GM18505 (cell line): ENCODE measurements around the gene CRYBA2.

Experiments
- ATAC-seq: cut with Tn5 transposase; IDR thresholded peaks from one replicate; pipeline ENCODE4 v1.9.1; 2021; ENCODE audit not compliant: unreplicated experiment
- POLR2A ChIP-seq: IDR thresholded peaks from 4 replicates; pipeline ENCODE4 v1.6.1; 2011; ENCODE audit warnings: borderline replicate concordance; ENCODE audit not compliant: insufficient read depth, insufficient read length; ENCODE audit errors: extremely low read depth

Gene CRYBA2

DNA sequence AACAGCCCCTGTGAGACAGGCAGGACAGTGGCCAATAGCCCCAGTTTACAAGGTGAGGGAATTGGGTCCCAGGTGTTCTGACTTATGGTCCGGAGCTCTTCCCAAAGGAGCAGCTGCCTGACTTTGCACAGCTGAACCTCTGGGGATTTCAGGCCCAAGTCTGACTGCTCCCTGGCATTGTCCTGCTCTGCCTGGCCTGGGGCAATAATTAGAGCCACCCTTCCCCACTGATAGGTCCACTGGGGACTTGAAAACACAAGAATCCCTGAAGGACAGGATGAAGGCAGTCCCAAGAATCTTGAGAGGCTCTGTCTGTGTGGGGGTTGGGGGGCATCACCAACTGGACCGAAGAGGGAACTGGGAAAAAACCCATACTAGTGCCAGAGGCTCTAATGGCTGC is 4.6 kb downstream of the CRYBA2 start:
- no peak for TF ChIP-seq POLR2A
- ATAC-seq: no peak

GRCh38 chr2:218988164-218988563 is 5.1 kb downstream of the CRYBA2 start:
- no peak for TF ChIP-seq POLR2A

GRCh38 chr2:218986148-218986761 is 7.0 kb downstream of the CRYBA2 start:
- no peak for ATAC-seq
- no peak for TF ChIP-seq POLR2A

More at GRCh38 chr2:218988164-218988563, 5.1 kb downstream of the CRYBA2 start:
- ATAC-seq: no peak

DNA sequence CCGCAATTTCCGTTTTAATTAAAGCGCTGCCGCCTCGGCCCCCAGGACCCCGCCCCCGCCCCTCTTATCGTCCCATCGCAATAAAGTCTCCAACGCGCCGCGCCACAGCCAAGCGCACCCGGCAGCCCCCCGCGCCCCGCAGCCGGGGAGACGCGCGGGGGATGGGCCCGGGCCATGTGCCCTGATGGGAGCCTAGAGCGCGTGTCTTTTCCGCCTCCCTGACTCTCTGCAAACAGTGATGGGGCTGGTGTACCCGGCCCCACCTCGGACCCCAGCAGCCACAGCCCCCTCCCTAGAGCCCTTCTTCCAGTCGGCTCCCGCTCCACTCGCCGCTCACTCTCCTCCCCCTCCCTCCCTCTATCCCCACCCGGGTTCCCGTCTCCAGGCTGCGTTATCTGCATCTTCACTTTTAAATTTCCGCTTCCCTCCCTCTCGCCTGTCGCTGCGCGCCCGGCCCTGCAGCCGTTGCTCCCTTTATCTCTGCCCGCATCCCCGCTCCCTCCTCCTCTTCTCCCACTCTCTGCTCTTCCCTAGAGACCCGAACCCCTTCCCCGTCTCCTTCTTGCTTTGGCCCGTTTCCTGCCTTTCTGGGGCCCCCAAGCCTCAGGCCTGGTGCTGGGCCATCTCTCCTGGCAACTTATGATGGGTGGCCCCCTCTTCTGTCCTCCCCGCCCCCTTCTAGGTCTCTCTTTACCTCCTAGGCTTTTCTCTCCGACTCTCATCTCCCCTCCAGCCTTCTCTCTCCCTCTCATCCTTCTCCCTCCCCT is 7.7 kb downstream of the CRYBA2 start:
- no peak for ATAC-seq
- no peak for TF ChIP-seq POLR2A

DNA sequence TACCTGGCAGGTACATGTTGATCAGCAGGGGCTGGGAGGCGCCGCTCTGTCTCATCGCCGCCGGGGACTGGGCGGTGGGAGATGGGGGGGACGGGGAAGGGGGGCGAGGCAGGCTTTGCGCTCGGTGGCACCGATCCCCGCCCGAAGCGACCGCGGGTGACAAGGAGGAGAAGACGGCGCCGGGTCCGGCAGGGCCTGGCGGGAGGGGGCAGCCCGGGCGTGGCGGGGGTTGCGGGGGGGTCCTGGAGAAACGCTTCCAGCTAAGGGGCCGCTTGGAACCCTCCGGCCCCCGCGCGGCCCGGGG is 8.2 kb downstream of the CRYBA2 start, which contains the start of gene FEV:
TSS of gene FEV (minus strand) at position 164 of the 304 bp plus-strand sequence. CDS start at position 55, 109 bp downstream.
- TF ChIP-seq POLR2A: no peak
- ATAC-seq: no peak

DNA sequence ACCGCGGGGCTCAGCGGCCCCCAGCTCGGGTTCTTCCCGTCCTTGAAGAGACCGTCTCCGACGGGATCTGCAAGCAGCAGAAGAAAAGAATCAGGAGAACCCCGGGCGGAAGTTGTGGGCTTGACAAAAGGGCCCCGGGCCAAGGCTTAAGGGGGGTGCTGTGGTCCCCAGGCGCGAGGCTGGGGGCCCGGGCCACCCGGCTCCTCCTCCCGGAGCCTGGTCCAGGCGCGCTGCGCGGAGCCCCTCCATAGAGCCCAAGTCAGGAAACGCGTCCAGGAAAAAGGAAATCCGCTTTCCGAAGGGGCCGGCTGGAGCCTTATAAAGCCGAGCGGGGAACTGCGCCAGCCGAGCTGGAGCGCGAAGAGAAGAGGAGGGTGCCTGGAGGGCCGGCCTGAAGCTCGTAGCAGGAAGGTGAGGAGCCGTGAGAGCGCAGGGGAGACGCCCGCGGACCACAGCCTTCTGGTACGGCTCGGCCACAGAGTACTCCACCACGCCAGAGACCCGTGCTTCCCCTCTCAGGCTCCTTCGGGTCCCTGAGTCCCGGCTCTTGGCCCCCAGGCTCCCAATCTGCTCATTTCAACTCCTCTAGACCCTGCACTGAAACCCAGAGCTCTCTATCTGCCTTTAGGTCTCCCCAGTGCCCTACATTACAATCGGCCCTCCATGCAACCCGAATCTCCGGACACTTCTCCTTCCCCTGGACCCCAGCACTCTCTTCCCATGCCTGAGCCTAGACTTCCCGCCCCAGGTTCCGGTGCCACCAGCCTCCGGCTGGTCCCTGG is 8.8 kb downstream of the CRYBA2 start:
- no peak for ATAC-seq
- TF ChIP-seq POLR2A: no peak

DNA sequence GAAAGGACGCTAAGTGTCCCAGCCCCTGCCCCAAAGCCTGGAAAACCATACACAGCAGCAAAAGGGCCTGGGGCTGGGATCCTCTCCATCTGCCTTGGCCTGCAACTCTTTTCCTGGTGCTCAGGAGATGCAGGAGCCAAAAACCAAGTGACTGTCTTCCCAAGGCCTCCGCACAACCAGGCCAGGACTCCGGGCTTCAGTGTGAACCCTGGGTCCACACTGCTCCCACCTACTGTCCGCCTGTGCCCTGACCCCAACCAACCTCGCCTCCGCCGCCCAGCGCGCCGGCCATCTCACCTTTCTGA is 9.3 kb downstream of the CRYBA2 start:
- ATAC-seq: no peak
- TF ChIP-seq POLR2A: no peak

- TF ChIP-seq POLR2A: no peak
- ATAC-seq: no peak
These were observed 9.8 kb downstream of the CRYBA2 start for GRCh38 chr2:218983263-218983933.

- no peak for ATAC-seq
- TF ChIP-seq POLR2A: no peak
These were observed 10.5 kb downstream of the CRYBA2 start for GRCh38 chr2:218982586-218983262.

DNA sequence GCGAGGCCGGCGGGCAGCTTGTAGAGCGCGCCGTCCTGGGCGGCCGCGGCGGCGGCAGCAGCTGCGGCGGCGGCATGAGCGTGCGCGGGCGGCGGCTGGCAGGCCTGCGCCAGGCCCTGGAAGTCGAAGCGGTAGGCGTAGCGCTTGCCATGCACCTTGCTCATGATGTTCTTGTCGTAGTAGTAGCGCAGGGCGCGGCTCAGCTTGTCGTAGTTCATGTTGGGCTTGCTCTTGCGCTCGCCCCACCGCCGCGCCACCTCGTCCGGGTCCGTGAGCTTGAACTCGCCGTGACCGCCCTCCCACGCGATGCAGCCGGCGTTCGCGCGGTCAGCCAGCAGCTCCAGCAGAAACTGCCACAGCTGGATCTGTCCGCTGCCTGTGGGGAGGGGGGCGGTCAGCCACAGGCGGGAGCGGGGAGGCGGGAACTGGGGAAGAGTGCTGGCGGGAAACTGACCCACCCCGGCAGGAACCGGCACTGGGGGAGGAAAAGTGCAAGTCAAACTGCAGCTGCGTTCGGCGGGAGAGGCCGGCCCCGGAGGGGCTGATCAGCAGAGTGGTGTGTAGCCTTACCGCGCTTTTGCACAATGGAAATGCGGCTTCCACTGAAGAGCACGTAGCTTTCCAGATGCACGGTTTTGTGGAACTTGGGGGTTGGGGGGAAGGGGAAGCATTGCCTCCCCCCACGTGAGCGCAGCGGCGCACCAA is 11.2 kb downstream of the CRYBA2 start:
- no peak for ATAC-seq
- no peak for TF ChIP-seq POLR2A

DNA sequence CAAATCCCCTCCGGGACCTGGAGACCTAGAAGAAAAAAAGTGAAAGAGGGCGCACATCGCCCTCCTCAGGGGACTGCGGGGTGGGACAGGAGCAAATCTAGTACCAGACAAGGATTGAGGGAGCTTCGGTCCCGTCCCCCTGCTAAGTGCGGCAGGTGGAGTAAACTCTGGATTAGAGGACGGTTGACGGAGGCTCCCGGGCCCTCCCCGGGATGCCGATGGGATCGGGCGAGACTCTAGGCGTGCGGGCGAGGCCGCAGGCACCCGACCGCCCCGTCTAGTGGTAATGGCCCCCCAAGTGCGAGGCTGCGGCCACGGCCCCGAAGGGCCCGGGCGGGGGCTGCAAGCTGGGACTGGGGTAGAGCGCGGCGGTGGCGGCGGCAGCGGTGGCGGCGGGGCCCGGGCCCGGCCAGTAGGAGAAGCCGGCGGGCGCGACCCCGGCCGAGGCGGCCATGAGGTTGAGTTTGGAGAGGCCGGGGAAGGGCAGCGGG is 11.8 kb downstream of the CRYBA2 start:
- TF ChIP-seq POLR2A: no peak
- no peak for ATAC-seq

DNA sequence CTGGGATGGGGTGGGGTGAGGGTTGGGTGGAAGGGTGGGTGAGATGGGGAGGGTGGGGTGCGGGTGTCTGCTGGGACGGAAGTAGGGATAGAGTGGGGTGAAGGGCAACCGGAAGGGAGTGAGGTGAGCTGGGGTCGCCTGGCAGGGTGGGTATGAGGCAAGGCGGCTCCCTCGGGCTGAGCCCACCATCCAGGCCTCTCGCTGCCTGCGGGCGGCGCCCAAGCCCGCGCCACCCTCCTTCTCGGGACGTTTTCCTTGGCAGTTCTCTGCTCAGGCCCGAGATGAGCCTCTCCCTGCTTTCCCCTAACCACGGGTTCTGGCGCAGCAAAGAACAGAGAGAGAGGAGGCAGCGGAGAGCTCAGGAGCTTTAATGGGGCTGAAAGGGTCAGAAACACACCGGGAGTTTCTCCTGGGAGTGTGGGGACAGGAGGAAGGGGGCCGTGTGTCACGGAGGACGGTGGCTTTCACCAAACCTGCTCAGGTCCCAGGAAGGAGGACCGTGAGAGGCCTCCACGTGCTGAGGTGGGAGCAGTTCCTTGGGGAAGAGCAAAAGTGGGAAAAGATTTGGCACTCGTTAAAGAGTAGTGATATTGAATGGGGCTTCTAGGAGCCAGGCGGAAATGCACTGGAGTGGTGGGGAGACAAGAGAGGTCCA is 12.4 kb downstream of the CRYBA2 start:
- ATAC-seq: no peak

More for the DNA sequence above, 12.4 kb downstream of the CRYBA2 start:
- TF ChIP-seq POLR2A: no peak
